Thyroid gland (tissue), 4 donors: ENCODE measurements around the gene ASCC3.

Source experiments
- POLR2A ChIP-seq, 2 donors: fragments of 450-650 bp; IDR thresholded peaks; one replicate each; pipeline ENCODE4 v1.6.1; 2017; ENCODE audit warnings: antibody characterized with exemption in 2 of 2, mild to moderate bottlenecking in 2 of 2, moderate library complexity in 1 of 2
- TF ChIP-seq, protein P1 (sequence below), 6 experiments: fragments of 200-600 bp in 3 of 6; fragments of 450-650 bp in 3 of 6; sonication (generic) in 3 of 6; IDR thresholded peaks; one replicate each; pipeline ENCODE4 v1.5.1; 2016 to 2019; ENCODE audit warnings: antibody characterized with exemption in 6 of 6, mild to moderate bottlenecking in 2 of 6, inconsistent platforms in 1 of 6, moderate library complexity in 1 of 6

DNA sequence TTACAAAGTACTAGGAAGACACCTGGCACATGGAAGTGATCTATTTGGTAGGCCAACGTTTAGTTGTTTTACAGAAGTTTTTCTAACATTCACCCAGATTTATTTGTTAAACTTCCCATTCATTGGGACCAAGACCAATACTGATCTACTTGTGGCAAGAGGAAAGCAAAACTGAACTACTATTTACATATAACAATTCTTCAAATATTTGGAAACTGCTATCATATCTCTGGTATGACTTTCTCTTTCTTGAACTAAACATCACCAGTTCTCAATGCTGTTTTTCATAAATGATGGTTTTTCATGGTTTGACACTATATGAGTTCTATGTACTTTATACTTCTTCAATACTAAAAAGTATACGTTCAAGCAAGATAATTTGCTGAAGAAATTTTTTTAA lies 189.2 kb downstream of the ASCC3 start:
- TF ChIP-seq, protein P1, sequence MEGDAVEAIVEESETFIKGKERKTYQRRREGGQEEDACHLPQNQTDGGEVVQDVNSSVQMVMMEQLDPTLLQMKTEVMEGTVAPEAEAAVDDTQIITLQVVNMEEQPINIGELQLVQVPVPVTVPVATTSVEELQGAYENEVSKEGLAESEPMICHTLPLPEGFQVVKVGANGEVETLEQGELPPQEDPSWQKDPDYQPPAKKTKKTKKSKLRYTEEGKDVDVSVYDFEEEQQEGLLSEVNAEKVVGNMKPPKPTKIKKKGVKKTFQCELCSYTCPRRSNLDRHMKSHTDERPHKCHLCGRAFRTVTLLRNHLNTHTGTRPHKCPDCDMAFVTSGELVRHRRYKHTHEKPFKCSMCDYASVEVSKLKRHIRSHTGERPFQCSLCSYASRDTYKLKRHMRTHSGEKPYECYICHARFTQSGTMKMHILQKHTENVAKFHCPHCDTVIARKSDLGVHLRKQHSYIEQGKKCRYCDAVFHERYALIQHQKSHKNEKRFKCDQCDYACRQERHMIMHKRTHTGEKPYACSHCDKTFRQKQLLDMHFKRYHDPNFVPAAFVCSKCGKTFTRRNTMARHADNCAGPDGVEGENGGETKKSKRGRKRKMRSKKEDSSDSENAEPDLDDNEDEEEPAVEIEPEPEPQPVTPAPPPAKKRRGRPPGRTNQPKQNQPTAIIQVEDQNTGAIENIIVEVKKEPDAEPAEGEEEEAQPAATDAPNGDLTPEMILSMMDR (IDR thresholded peaks at IDR 0.05): no peak
- no peak for TF ChIP-seq POLR2A (IDR thresholded peaks at IDR 0.05)
